GM20431 (cell line): ENCODE results near the gene CXorf65.

ENCODE experiments used
- in situ Hi-C: fragments of 300-500 bp; cut with MseI, MboI; formaldehyde crosslinking; loops from one replicate; pipeline ENCODE4 v1.15.0; 2020; ENCODE audit warnings: low sequenced_read_pairs; ENCODE audit not compliant: unreplicated experiment

The CXorf65 gene

GRCh38 chrX:71106427-71106826, at the start of gene CXorf65:
CXorf65 (minus strand) TSS chrX:71106740; CDS start chrX:71106556, 184 bp downstream.
- in situ Hi-C loops: no loop called here

- in situ Hi-C loops: loop anchor here (25.0 kb wide), 1 partner anchor 167 kb away; no protein-coding TSS in a partner anchor
Measured at GRCh38 chrX:71154641-71155040, 48.1 kb upstream of the CXorf65 start.

GRCh38 chrX:71154196-71154595, 47.7 kb upstream of the CXorf65 start:
- in situ Hi-C loops: loop anchor here (25.0 kb wide), 1 partner anchor 167 kb away; no protein-coding TSS in a partner anchor

GRCh38 chrX:71151366-71151765, 44.8 kb upstream of the CXorf65 start:
- in situ Hi-C loops: loop anchor here (25.0 kb wide), 1 partner anchor 164 kb away; no protein-coding TSS in a partner anchor

GRCh38 chrX:71148278-71148663, 41.7 kb upstream of the CXorf65 start:
- in situ Hi-C loops: no loop called here

GRCh38 chrX:71147496-71148277, 41.1 kb upstream of the CXorf65 start:
- in situ Hi-C loops: no loop called here

GRCh38 chrX:71144651-71145050, 38.1 kb upstream of the CXorf65 start, which contains the start of gene NLGN3:
NLGN3 (plus strand) TSS chrX:71144841; CDS start chrX:71147750, 2,909 bp downstream.
- in situ Hi-C loops: no loop called here

- in situ Hi-C loops: no loop called here
Measured at GRCh38 chrX:71143508-71143907, 37.0 kb upstream of the CXorf65 start.

- in situ Hi-C loops: no loop called here
Measured at GRCh38 chrX:71140440-71140839, 33.9 kb upstream of the CXorf65 start.

- in situ Hi-C loops: no loop called here
Measured at GRCh38 chrX:71131510-71131909, 25.0 kb upstream of the CXorf65 start.

GRCh38 chrX:71128915-71129765, 22.6 kb upstream of the CXorf65 start:
- in situ Hi-C loops: no loop called here

- in situ Hi-C loops: no loop called here
Measured at GRCh38 chrX:71128166-71128833, 21.8 kb upstream of the CXorf65 start.

GRCh38 chrX:71118985-71119535, 12.5 kb upstream of the CXorf65 start:
- in situ Hi-C loops: no loop called here

- in situ Hi-C loops: no loop called here
Measured at GRCh38 chrX:71118032-71118984, 11.8 kb upstream of the CXorf65 start, which contains the start of gene MED12. MED12 (plus strand) TSS chrX:71118596; CDS start chrX:71118755, 159 bp downstream.

- in situ Hi-C loops: no loop called here
Measured at GRCh38 chrX:71117358-71117757, 10.8 kb upstream of the CXorf65 start.

- in situ Hi-C loops: no loop called here
Measured at GRCh38 chrX:71111921-71112431, 5.4 kb upstream of the CXorf65 start.

- in situ Hi-C loops: no loop called here
Measured at GRCh38 chrX:71111141-71111843, 4.8 kb upstream of the CXorf65 start, which contains the start of gene IL2RG. IL2RG (minus strand) TSS chrX:71111577; CDS start chrX:71111539, 38 bp downstream.

GRCh38 chrX:71109051-71109450, 2.5 kb upstream of the CXorf65 start:
- in situ Hi-C loops: no loop called here
